Thyroid gland (tissue), 4 donors: ENCODE results near the gene ATPAF1.

Experiments
- POLR2A ChIP-seq, 2 donors: fragments of 450-650 bp; IDR thresholded peaks; one replicate each; pipeline ENCODE4 v1.6.1; 2017; ENCODE audit warnings: antibody characterized with exemption in 2 of 2, mild to moderate bottlenecking in 2 of 2, moderate library complexity in 1 of 2
- TF ChIP-seq, protein P1 (sequence below), 6 experiments: fragments of 200-600 bp in 3 of 6; fragments of 450-650 bp in 3 of 6; sonication (generic) in 3 of 6; IDR thresholded peaks; one replicate each; pipeline ENCODE4 v1.5.1; 2016 to 2019; ENCODE audit warnings: antibody characterized with exemption in 6 of 6, mild to moderate bottlenecking in 2 of 6, inconsistent platforms in 1 of 6, moderate library complexity in 1 of 6

DNA sequence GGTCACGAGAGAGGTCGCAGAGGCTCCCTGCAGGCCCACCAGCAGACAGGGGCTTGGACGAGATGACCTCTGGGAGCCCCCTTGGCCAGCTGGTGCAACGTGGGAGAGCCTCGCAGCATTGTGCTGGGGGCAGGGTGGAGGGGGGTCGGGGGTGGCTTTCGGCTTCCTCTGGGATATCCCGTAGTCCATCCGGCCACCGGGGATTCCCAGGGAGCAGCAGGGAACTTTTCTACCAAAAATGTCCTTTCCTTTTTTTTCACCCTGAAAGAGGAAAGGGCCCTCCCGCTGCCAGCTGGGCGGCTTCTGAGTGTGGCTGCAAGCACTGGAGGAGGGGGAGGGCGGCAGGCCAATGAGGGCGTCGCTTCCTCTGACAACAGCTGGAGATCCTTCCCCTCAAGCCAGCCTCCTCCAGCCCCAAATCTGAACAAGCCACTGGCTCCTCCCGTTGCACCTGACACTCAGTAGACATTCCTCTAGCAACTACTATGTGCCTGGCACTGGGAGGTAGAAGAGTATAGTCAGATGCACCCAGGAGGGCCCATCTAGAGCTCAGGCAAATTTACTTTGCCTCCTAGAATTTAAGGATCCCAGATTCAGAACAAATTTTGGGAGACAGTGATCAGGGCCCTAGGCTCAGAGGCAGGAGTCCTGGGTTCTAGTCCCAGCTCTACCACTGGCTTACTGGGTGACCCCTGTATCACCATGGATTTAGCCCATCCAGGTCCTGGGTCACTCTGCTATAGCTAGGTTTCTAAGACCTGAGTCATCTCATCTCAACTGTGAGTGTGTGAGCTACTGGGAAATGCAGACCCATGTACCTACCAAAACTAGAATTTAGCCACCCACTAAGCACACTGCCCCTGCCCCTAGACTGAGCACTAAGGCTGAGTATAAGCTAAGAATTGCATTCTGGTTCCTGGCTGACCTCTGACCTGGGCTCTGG, 54.2 kb downstream of the ATPAF1 start:
- peak in 1 of 2 donors; percentile 29 for TF ChIP-seq POLR2A (IDR thresholded peaks at IDR 0.05)
- TF ChIP-seq, protein P1, sequence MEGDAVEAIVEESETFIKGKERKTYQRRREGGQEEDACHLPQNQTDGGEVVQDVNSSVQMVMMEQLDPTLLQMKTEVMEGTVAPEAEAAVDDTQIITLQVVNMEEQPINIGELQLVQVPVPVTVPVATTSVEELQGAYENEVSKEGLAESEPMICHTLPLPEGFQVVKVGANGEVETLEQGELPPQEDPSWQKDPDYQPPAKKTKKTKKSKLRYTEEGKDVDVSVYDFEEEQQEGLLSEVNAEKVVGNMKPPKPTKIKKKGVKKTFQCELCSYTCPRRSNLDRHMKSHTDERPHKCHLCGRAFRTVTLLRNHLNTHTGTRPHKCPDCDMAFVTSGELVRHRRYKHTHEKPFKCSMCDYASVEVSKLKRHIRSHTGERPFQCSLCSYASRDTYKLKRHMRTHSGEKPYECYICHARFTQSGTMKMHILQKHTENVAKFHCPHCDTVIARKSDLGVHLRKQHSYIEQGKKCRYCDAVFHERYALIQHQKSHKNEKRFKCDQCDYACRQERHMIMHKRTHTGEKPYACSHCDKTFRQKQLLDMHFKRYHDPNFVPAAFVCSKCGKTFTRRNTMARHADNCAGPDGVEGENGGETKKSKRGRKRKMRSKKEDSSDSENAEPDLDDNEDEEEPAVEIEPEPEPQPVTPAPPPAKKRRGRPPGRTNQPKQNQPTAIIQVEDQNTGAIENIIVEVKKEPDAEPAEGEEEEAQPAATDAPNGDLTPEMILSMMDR (IDR thresholded peaks at IDR 0.05): no peak
